ENCODE results near the gene RARB.

RARB gene

DNA sequence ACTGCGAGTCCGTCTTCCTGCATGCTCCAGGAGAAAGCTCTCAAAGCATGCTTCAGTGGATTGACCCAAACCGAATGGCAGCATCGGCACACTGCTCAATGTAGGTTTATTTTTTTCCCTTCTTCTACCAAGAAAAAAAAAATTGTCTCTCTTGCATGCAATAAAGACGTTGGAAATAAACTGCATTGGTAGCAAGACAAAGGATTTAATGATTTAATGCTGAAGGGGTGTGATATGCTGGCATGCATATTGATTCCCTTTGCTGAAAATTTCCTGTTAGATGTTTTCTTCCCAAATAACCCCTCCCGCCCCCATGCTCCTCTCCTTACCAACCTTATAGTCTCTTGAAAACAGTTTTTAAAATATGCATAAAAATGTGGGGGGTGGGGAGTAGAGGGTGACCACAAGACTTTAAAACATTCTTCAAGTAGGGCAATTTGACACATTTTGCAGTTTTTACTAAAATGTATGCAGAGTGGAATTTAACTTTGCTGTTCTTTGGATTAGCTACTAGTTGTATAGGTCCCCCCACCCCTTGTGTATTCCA, 799 bp downstream of the RARB start:
- peak overlapping the region; percentile 94 to 99 (median 98) for H3K4me3 Mint-ChIP-seq
- TF ChIP-seq, protein P1, sequence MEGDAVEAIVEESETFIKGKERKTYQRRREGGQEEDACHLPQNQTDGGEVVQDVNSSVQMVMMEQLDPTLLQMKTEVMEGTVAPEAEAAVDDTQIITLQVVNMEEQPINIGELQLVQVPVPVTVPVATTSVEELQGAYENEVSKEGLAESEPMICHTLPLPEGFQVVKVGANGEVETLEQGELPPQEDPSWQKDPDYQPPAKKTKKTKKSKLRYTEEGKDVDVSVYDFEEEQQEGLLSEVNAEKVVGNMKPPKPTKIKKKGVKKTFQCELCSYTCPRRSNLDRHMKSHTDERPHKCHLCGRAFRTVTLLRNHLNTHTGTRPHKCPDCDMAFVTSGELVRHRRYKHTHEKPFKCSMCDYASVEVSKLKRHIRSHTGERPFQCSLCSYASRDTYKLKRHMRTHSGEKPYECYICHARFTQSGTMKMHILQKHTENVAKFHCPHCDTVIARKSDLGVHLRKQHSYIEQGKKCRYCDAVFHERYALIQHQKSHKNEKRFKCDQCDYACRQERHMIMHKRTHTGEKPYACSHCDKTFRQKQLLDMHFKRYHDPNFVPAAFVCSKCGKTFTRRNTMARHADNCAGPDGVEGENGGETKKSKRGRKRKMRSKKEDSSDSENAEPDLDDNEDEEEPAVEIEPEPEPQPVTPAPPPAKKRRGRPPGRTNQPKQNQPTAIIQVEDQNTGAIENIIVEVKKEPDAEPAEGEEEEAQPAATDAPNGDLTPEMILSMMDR (IDR thresholded peaks at IDR 0.05; ENCODE audit: unreplicated experiment in 3 of 3), result no peak
- H3K4me1 Mint-ChIP-seq, result peaks cover 63% of the 10 kb centered on the region
- H3K36me3 Mint-ChIP-seq (ENCODE audit: low read depth), result no peaks in the 10 kb centered on the region
- peak overlapping the region; percentile 99 to 100 (median 99) for H3K27ac Mint-ChIP-seq
- peaks cover 1% of the 10 kb centered on the region for H3K27me3 Mint-ChIP-seq (ENCODE audit: low read depth)
- H3K9me3 Mint-ChIP-seq, result no peaks in the 10 kb centered on the region

DNA sequence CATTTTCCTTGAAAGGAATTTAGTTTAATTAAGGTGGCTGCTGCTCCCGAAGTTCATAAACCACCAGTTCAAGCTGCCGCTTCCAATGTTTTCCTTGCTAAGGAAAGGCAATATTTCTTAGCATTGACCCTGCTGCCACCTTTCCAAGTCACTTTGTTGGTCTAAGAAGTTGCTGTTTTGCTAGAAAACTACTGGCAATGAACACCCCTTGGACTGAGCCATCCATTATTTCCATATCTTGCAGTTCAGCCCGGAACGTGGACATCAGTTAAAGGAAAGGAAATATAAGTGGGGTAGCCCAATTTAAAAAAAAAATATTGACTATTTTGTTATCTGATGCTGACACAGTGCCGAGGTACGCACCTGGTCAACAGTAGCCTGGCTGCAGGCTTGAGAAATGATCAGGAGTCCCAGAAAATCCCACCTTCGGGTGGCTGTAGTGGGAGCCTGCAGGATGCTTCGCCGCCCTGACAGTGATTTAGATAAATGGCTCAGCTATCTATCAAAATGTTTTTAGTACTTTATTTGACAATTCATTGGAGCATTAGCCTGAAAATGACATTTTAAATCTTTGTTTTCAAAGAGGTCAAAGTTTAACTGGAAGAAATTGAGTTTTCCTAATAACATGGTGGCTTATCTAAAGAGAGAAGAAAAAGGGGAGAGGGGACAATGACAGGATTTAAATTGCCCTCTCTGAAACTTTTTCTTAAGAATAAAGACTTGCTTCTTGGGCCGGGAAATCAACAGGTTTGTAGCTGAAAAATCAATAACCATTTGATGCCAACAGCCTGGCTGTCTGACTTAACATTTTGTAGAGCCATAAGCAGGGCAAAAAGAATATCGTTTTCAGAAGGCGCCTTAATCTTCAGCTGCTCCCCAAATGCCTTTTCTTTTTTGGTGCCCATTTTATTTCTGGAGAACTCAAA, 1.6 kb downstream of the RARB start:
- peaks cover 60% of the 10 kb centered on the region for H3K4me1 Mint-ChIP-seq
- no peaks in the 10 kb centered on the region for H3K36me3 Mint-ChIP-seq (ENCODE audit: low read depth)
- H3K27me3 Mint-ChIP-seq (ENCODE audit: low read depth), result peaks cover 3% of the 10 kb centered on the region
- no peaks in the 10 kb centered on the region for H3K9me3 Mint-ChIP-seq
- peak overlapping the region; percentile 99 to 100 (median 99) for H3K27ac Mint-ChIP-seq
- TF ChIP-seq, protein P1 (IDR thresholded peaks at IDR 0.05; ENCODE audit: unreplicated experiment in 3 of 3), result no peak
- peak overlapping the region; percentile 94 to 99 (median 98) for H3K4me3 Mint-ChIP-seq

DNA sequence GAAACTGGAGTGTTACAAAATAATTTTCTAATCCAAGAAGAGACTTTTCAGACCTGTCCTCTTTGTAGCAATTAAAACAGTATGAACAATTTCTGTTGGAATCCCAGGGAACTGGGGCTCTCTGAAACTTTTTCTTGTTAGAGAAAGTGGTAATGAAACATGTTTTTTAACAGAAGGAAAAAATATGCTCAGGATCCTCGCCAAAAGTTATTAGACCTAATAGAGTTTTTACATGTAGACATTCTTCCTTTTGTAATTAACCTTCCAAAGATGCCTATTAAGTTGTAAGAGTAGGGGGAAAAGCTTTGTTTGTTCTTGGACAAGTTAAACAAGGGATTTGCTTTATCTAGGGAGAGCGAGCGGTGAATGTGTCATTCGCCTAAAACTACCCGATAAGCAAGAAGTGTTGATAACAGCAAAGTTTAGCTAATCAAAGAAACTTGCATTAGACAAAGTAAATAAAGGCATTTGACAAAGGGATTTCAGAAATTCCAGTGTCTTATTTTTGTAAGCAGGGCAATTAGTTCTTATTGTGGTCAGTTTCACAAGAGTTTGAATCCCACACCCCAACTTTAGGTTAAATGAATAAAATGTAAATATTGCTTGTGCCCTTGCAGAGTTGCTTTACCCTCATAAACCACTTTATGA, 2.3 kb downstream of the RARB start:
- H3K27me3 Mint-ChIP-seq (ENCODE audit: low read depth), result peaks cover 3% of the 10 kb centered on the region
- H3K4me1 Mint-ChIP-seq, result peaks cover 60% of the 10 kb centered on the region
- no peaks in the 10 kb centered on the region for H3K9me3 Mint-ChIP-seq
- TF ChIP-seq, protein P1 (IDR thresholded peaks at IDR 0.05; ENCODE audit: unreplicated experiment in 3 of 3), result no peak
- H3K4me3 Mint-ChIP-seq, result peak overlapping the region; percentile 94 to 99 (median 98)
- no peaks in the 10 kb centered on the region for H3K36me3 Mint-ChIP-seq (ENCODE audit: low read depth)
- peak overlapping the region; percentile 99 to 100 (median 99) for H3K27ac Mint-ChIP-seq

DNA sequence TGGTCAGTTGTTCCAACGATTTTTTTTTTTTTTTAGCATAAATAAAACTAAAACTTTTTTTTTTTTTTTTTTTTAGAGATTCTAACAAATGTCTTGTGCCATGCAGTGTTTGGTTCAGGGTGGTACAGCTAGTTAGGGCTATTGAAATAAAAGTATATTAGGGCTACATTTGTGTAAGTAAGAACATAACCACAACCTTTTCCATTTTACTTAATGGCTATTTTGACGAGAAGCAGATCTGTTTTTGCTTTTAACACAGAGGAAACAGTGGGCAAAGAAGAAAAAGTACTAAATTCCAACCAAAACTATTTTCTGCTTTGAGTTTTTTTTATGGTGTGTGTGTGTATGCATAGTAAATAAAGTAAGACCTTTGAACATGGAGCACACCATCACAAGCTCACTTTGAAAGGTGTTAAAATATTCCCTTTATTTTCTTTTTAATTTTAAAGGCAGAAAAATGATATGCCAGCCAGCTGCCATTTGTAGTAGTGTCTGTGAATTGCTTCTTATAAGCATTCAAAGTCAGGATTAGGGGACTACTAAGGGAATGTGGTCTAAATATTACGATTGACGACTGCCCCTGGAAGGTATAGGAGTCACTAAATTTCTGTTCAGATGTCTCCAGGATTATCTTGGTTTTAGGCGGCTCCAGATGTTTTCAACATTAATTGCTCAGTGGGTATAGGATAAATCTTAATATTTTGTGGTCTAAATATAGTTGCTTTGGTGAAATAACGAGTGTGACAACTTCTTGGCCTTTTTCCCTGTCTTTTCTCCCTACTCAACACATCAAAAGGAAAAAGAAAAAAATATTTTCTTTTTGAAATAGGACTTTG, 3.1 kb downstream of the RARB start:
- TF ChIP-seq, protein P1 (IDR thresholded peaks at IDR 0.05; ENCODE audit: unreplicated experiment in 3 of 3), result no peak
- peaks cover 3% of the 10 kb centered on the region for H3K27me3 Mint-ChIP-seq (ENCODE audit: low read depth)
- peaks cover 58% of the 10 kb centered on the region for H3K4me1 Mint-ChIP-seq
- peak overlapping the region; percentile 94 to 99 (median 98) for H3K4me3 Mint-ChIP-seq
- H3K27ac Mint-ChIP-seq, result peak overlapping the region; percentile 99 to 100 (median 99)
- no peaks in the 10 kb centered on the region for H3K36me3 Mint-ChIP-seq (ENCODE audit: low read depth)
- no peaks in the 10 kb centered on the region for H3K9me3 Mint-ChIP-seq

DNA sequence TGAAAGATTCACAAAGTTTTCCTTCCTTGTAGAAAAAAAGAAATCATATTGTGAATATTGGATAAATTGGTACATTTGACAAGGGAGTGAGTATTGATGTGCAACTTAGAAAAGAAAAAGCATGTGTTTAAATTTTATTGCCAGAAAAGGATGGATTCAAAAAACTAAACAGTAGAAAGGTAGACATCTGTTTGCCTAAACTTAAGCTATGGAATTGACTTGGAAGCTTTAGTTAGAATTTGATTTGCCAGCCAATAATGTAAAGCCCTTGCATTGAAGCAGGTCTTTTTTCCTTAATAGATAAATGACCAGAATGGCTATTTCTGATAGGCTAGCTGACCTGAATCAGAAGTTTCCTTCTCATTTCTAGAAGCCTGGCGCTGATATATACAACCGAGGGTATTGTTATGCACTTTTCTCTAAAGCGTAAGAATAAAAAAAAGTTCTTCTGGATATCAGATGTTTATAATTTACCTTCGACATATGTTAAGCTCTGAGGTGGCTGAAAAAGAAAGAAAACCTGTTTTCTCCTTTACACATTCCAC, 4.2 kb downstream of the RARB start:
- Mint-ChIP-seq H3K27me3 (ENCODE audit: low read depth) (peaks cover 3% of the 10 kb centered on the region), H3K27ac (peak overlapping the region; percentile 99 to 100 (median 99)), H3K9me3 (no peaks in the 10 kb centered on the region), H3K4me1 (peaks cover 56% of the 10 kb centered on the region), H3K36me3 (ENCODE audit: low read depth) (no peaks in the 10 kb centered on the region), H3K4me3 (peak overlapping the region; percentile 94 to 99 (median 98))
- TF ChIP-seq, protein P1 (IDR thresholded peaks at IDR 0.05; ENCODE audit: unreplicated experiment in 3 of 3), result no peak
